ENCODE measurements around the gene ING5.

DNA sequence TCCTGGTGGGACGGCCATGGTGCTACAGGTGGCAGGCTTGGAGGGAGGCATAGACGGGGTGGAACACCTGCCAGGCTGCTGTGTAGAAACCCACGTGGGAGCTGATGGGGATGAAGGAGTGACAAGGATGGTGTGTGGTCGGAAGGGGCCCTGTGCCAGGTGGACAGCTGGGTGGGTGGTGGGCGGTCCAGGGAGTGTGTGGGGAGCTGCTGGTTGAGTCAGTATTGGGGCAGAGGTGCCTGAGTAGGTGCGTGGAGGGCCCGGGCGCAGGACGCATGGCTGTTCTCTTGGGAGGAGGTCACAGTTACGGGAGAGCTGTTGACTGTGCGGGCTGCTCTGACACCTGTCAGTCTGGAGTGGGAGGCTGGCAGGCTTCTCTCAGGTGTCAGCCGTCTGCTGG, 20.0 kb downstream of the ING5 start:
- TF ChIP-seq, protein P1, sequence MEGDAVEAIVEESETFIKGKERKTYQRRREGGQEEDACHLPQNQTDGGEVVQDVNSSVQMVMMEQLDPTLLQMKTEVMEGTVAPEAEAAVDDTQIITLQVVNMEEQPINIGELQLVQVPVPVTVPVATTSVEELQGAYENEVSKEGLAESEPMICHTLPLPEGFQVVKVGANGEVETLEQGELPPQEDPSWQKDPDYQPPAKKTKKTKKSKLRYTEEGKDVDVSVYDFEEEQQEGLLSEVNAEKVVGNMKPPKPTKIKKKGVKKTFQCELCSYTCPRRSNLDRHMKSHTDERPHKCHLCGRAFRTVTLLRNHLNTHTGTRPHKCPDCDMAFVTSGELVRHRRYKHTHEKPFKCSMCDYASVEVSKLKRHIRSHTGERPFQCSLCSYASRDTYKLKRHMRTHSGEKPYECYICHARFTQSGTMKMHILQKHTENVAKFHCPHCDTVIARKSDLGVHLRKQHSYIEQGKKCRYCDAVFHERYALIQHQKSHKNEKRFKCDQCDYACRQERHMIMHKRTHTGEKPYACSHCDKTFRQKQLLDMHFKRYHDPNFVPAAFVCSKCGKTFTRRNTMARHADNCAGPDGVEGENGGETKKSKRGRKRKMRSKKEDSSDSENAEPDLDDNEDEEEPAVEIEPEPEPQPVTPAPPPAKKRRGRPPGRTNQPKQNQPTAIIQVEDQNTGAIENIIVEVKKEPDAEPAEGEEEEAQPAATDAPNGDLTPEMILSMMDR (IDR thresholded peaks at IDR 0.05): no peak
- TF ChIP-seq POLR2A (IDR thresholded peaks at IDR 0.05): no peak
- TF ChIP-seq EP300 (IDR thresholded peaks at IDR 0.05): no peak
- no peak for TF ChIP-seq POLR2AphosphoS5 (IDR thresholded peaks at IDR 0.05)
